SHP77 (cell line): ENCODE measurements around the gene KCNB1.
A peak's percentile ranks its signal among the peaks of the same experiment; 100 is the strongest.

ENCODE experiments used
- DNase-seq, 2 experiments: peaks; one replicate each; lab custom pipeline; 2025; lab: John Stamatoyannopoulos, UW

Gene KCNB1

GRCh38 chr20:49437057-49437456 lies 45.4 kb downstream of the KCNB1 start:
- DNase-seq = no peak

GRCh38 chr20:49435639-49436038 lies 46.8 kb downstream of the KCNB1 start:
- peak in 1 of 2 experiments; percentile 2 for DNase-seq

DNA sequence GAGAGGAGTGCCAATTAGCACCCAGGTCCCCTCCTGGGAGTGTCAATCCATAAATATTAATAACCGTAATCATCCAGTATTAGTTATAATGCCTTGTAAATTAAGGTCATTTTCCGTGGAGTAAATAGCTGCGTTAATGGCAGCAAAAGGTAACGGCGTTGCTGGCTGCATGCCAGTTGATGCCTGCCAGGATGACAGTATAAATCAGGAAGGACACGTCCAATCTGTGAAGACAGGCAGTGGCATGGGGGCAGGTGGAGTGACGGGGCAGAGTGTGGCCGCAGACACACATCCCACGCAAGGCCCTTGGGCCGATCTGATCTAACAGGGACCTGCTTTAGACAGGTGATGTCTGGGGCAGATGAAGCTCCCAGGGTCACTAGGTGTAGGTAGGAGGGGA lies 49.1 kb downstream of the KCNB1 start:
- DNase-seq = peak in 1 of 2 experiments; percentile 11

- DNase-seq = no peak
Observed at GRCh38 chr20:49432550-49432949, 49.9 kb downstream of the KCNB1 start.

DNA sequence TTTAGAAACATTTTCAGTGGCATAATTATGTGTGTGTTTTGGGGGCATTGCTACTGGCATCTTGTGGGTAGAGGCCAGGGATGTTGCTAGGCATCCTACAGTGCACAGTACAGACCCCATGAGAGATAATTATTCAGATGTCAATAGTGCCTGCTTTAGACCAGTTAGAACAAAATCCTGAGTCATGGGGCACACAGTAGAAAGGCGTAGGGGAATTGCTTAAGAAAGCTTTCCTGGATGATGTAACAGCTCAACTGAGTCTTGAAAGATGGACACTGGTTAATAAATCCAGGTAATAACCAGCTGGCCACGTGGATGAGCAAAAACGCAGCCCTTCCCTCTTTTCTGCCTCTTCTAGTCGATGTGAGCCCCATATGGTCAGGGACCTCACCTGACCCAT lies 51.1 kb downstream of the KCNB1 start:
- DNase-seq = no peak

DNA sequence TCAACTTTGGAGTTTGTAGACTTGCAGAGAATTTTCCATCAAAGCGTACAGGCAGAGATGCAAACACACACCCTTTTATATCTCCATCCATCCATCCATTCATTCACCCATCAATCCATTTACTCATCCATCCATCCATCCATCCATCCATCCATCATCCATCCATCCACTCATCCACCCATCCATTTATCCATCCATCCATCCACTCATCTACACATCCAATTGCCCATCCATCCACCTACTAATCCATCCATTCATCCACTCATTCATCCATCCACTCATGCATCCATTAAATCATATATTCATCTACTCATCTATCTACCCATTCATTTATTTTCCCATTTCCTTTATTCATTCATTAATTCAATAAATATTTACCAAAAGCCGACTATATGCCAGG lies 52.1 kb downstream of the KCNB1 start:
- no peak for DNase-seq

- no peak for DNase-seq
Observed at GRCh38 chr20:49427751-49428518, 54.5 kb downstream of the KCNB1 start.

DNA sequence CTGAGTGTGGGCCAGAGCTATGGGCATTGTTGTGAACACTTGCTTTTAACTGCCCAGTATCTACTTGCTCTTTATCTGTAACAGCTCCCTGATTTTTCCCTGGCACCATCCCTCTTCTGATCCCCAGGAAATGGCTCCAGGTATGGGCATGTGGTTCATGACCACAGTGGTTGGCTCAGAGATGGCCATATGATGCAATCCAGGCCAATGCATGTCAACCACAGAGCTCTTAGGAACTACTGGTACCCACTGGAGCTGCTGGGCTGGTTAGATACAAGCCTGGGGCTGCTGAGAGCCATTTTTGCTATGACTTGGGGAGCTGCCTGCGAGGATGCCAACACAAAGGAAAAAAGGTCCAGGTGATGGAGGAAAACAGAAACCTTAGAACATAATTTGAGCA lies 55.6 kb downstream of the KCNB1 start:
- DNase-seq = no peak

DNA sequence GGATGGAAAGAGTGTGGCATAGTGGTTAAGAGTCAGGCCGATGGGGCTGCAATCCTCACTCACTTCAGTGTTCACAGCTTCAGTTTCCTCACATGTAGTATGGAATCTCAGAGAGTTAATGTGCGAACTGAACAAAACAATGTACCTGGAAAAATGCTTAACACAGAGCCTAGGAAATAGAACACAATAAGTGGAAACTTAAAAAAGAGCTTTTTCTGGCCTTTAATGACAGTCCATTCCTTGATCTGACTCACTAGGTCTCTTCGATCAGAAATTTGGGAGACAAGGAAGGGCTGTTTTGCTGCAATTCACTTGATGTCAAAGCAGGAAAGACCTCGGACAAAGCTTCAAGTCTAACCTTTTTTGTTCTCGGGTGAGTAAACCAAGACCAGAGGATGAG lies 56.1 kb downstream of the KCNB1 start:
- no peak for DNase-seq

GRCh38 chr20:49424536-49424935 lies 57.9 kb downstream of the KCNB1 start:
- DNase-seq = peak in 1 of 2 experiments; percentile 16

DNA sequence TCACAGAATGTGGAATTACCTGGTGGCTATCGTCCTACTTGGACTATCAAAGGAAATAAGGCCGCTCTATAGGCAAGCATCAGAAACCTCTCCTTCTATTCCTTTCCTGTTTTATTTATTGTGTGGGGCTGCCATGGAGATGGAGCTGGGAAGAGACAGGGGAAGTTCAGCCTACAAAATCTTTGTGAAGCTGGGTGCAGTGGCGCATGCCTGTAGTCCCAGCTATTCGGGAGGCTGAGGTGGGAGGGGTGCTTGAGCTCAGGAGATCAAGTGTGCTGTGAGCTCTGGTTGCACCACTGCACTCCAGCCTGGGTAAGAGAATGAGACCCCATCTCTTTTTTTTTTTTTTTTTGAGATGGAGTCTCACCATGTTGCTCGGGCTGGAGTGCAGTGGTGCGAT lies 60.3 kb downstream of the KCNB1 start:
- no peak for DNase-seq

DNA sequence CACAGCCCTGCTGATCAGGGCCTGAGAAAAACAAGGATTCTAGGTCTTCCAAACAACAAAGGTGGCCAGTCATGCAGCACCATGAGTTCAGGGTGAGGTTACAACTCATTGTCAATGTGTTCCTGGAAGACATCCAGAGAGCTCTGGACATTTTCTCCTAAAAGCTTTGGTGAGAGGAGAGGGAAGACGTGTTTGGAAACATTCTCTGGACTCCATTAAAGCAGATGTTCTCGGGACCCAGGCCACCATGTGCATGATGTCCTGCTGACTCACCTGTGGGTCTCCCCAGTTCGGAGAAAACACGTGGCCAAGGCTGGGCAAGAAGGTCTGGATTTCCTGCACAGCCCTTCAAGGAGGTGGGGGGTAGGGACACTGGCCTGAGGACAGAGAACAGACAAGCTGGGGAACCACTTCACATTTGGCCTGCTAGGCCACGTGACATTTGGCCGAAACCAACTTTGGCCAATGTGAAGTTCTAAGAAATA lies 61.6 kb downstream of the KCNB1 start:
- no peak for DNase-seq

DNA sequence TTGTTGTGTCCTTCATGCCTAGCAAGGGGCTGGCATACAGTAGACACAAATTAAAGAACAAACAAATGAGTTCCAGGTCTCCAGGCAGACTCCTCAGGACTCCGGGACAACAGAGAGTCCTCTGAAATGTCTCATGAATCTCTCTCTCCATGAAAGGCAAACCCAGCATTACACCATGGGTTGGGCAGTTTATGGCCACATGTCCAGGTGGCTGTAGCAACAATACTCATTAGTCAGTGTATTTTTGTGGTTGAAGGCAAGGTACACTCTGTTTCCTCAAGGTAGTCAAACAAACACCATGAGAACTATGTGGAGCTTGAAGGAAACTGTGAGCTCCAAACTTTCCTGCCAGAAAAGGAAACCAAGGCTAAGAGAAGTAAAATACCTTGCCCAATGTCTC lies 62.2 kb downstream of the KCNB1 start:
- no peak for DNase-seq

GRCh38 chr20:49419785-49420184 lies 62.7 kb downstream of the KCNB1 start:
- DNase-seq = no peak

- DNase-seq = no peak
Observed at GRCh38 chr20:49418809-49419208, 63.7 kb downstream of the KCNB1 start.

- no peak for DNase-seq
Observed at GRCh38 chr20:49417843-49418555, 64.5 kb downstream of the KCNB1 start.

DNA sequence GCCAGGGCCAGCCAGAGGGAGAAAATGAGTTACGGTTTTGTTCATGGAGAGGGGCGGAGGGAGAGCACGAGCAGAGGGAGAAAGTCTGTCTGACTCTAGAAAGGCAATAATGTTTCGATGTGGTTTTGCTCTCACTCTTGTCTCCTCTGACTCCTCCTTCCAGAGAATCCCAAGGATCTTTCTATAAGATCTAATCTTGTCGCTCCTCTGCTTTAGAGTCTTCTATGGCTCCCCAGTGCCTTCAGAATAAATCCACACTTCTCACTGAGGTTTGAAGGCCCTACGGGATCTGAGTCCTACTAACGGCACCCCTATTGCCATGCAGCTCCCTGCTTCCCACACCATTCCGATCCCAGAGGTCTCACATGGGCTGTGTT lies 66.8 kb downstream of the KCNB1 start:
- DNase-seq = no peak

DNA sequence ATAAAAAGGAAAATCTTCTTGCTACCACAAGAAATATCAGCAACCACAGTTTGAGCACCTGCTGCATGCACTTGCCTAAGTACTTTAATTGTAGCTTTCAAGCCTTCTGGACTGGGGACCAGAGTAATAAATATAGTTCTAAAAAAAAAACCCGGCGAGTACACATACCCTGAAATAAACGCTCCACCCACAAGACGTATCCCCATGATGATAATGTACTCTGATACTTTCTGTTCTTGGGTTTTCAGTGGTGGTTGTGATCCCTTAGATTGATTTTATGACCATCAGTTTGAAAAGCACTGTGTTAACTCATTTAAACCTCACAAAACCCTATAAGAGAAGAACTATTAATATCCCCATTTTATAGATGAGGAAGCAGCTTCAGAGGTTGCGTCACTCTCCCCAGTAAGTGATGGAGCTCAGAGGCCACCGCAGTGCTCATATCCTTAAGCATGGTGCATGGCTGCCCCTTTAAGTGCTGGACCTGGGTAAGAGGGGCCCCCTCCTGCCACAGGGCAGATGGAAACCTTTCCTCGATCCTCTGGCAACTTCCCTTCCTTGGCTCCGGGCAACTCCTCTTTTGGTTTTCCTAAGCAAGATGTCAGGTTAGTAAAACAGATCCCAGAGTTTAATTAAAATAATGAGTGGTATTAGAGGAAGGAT lies 67.3 kb downstream of the KCNB1 start:
- DNase-seq = no peak

- DNase-seq = no peak
Observed at GRCh38 chr20:49413677-49414076, 68.8 kb downstream of the KCNB1 start.

DNA sequence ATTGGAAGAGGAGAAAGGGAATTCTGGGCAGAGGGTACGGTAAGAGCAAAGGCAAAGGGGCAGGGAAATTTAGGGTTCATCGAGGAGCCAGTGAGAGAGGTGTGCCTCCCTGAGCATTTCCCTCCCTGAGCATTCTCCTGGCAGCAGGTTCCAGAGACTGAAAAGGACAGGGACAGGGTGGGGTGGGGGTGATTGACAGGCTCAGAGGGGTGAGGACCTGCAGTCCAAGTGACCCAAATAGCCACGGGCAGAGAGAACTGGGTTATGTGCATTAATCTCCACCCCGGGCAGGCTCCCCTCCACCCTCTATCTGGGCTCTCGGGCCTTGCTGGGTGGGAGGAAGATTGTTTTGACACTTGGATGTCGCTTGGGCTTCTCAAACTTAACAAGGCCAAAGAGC lies 69.5 kb downstream of the KCNB1 start:
- no peak for DNase-seq

- DNase-seq = no peak
Observed at GRCh38 chr20:49412254-49412653, 70.2 kb downstream of the KCNB1 start.

GRCh38 chr20:49411221-49411925 lies 71.1 kb downstream of the KCNB1 start:
- no peak for DNase-seq
